SK-N-SH (cell line): ENCODE measurements around the gene JOSD2. TPM values are rescaled to one million over a fixed set of nuclear protein-coding genes. Genes with fewer than 3 reads are reported as not detected.

Source experiments
- CTCF ChIA-PET: fragments of 300-600, 350-600 bp; formaldehyde crosslinking; extraction: SDS; loops from one replicate; lab custom pipeline; 2021; lab: Yijun Ruan, JAX
- POLR2A ChIA-PET: fragments of 350-600 bp; sonication (Branson Sonifier 250); formaldehyde crosslinking; extraction: SDS; loops from one replicate; lab custom pipeline; 2020; ENCODE audit warnings: antibody characterized with exemption, inconsistent platforms; lab: Yijun Ruan, JAX
- DNase-seq: peaks from one replicate; pipeline ENCODE4 v3.0.0; 2012
- H2AFZ ChIP-seq: fragments of 200-600 bp; sonication (generic); 2 replicates; pipeline ENCODE4 v1.8.1; 2016; ENCODE audit warnings: antibody characterized with exemption, mild to moderate bottlenecking, low read depth
- H3F3A ChIP-seq: fragments of 200-600 bp; sonication (generic); replicated peaks from 2 replicates; pipeline ENCODE3; 2016; ENCODE audit warnings: antibody characterized with exemption, mild to moderate bottlenecking; ENCODE audit not compliant: insufficient read depth
- H3K27ac ChIP-seq, 2 experiments: fragments of 200-500 bp in 1 of 2; fragments of 200-600 bp in 1 of 2; sonication (Bioruptor generic) in 1 of 2; sonication (generic), shearing (Covaris generic) in 1 of 2; 2 replicates each; pipeline versions ENCODE4 v1.5.1 to v1.6.1; 2014 to 2016; ENCODE audit warnings: low read depth in 2 of 2, inconsistent platforms in 1 of 2, low read length in 1 of 2, mild to moderate bottlenecking in 1 of 2, mixed read lengths in 1 of 2
- H3K27me3 ChIP-seq: fragments of 200-600 bp; sonication (generic), shearing (Covaris generic); 2 replicates; pipeline ENCODE4 v1.6.1; 2016; ENCODE audit warnings: mixed run types; ENCODE audit not compliant: insufficient read depth
- H3K36me3 ChIP-seq, 2 experiments: fragments of 200-500 bp in 1 of 2; fragments of 200-600 bp in 1 of 2; sonication (Bioruptor generic) in 1 of 2; sonication (generic) in 1 of 2; replicated peaks in 1 of 2; 2 replicates each; pipeline versions ENCODE3 to v1.5.1; 2014 to 2016; ENCODE audit warnings: low read length in 1 of 2, mild to moderate bottlenecking in 1 of 2; ENCODE audit not compliant: insufficient read depth in 2 of 2, control insufficient read depth in 1 of 2
- H3K4me1 ChIP-seq, 2 experiments: fragments of 200-500 bp in 1 of 2; fragments of 200-600 bp in 1 of 2; sonication (Bioruptor generic) in 1 of 2; sonication (generic), shearing (Covaris generic) in 1 of 2; 2 replicates each; pipeline versions ENCODE4 v1.5.1 to v1.6.1; 2014 to 2016; ENCODE audit warnings: low read depth in 1 of 2, low read length in 1 of 2, mixed run types in 1 of 2; ENCODE audit not compliant: insufficient read depth in 2 of 2, control insufficient read depth in 1 of 2
- H3K4me2 ChIP-seq: fragments of 200-600 bp; sonication (generic), shearing (Covaris generic); 2 replicates; pipeline ENCODE4 v1.6.1; 2017; ENCODE audit warnings: mixed run types
- H3K4me3 ChIP-seq, 2 experiments: fragments of 200-500 bp in 1 of 2; fragments of 200-600 bp in 1 of 2; sonication (Bioruptor generic) in 1 of 2; sonication (generic), shearing (Covaris generic) in 1 of 2; 2 replicates each; pipeline versions ENCODE4 v1.5.1 to v1.8.1; 2014 to 2016; ENCODE audit warnings: low read depth in 2 of 2, inconsistent platforms in 1 of 2, low read length in 1 of 2, mild to moderate bottlenecking in 1 of 2, mixed read lengths in 1 of 2, moderate library complexity in 1 of 2
- H3K79me2 ChIP-seq: fragments of 200-600 bp; sonication (generic); 2 replicates; pipeline ENCODE4 v1.8.1; 2017; ENCODE audit warnings: mild to moderate bottlenecking; ENCODE audit not compliant: insufficient read depth
- H3K9ac ChIP-seq: fragments of 200-600 bp; sonication (generic); 2 replicates; pipeline ENCODE4 v1.6.1; 2017; ENCODE audit warnings: mixed run types
- H3K9me2 ChIP-seq: fragments of 200-600 bp; sonication (generic); 2 replicates; pipeline ENCODE4 v1.6.1; 2017; ENCODE audit warnings: mixed run types
- H3K9me3 ChIP-seq: fragments of 200-600 bp; sonication (generic); 2 replicates; pipeline ENCODE4 v1.6.1; 2017; ENCODE audit warnings: mixed run types, mild to moderate bottlenecking, moderate library complexity
- H4K20me1 ChIP-seq: fragments of 200-600 bp; sonication (generic); 2 replicates; pipeline ENCODE4 v1.6.1; 2017; ENCODE audit warnings: mild to moderate bottlenecking, mixed run types; ENCODE audit not compliant: insufficient read depth
- ELF1 ChIP-seq: IDR thresholded peaks from 2 replicates; pipeline ENCODE4 v1.4.0; 2012
- EZH2phosphoT487 ChIP-seq: fragments of 200-600 bp; sonication (generic); IDR thresholded peaks from 2 replicates; pipeline ENCODE4 v1.6.1; 2017; ENCODE audit warnings: low read depth, mixed run types, mild to moderate bottlenecking, antibody characterized with exemption, moderate library complexity, borderline replicate concordance
- GABPA ChIP-seq: IDR thresholded peaks from 2 replicates; pipeline ENCODE4 v1.4.0; 2012; ENCODE audit warnings: low read depth, mild to moderate bottlenecking
- MEF2A ChIP-seq: IDR thresholded peaks from 2 replicates; pipeline ENCODE4 v1.4.0; 2012; ENCODE audit warnings: low read depth, borderline replicate concordance
- MXI1 ChIP-seq: IDR thresholded peaks from 2 replicates; pipeline ENCODE4 v1.6.1; 2012; ENCODE audit warnings: mild to moderate bottlenecking, low read depth, low read length, improper control_type of control experiment
- POLR2AphosphoS5 ChIP-seq: IDR thresholded peaks from 2 replicates; pipeline ENCODE4 v1.6.1; 2012; ENCODE audit warnings: low read depth, low read length
- SIN3A ChIP-seq: IDR thresholded peaks from 2 replicates; pipeline ENCODE4 v1.6.1; 2012; ENCODE audit warnings: low read depth, mild to moderate bottlenecking, low read length, moderate library complexity, borderline replicate concordance
- TCF12 ChIP-seq: IDR thresholded peaks from 2 replicates; pipeline ENCODE4 v1.4.0; 2012
- TEAD4 ChIP-seq: IDR thresholded peaks from 2 replicates; pipeline ENCODE4 v1.4.0; 2012; ENCODE audit warnings: mild to moderate bottlenecking, borderline replicate concordance; ENCODE audit not compliant: insufficient read depth
- USF1 ChIP-seq: IDR thresholded peaks from 2 replicates; pipeline ENCODE4 v1.4.0; 2012; ENCODE audit warnings: low read depth, borderline replicate concordance
- YY1 ChIP-seq: IDR thresholded peaks from 2 replicates; pipeline ENCODE4 v1.4.0; 2012; ENCODE audit warnings: low read depth, mild to moderate bottlenecking
- WGBS: methylation state at CpG from one replicate; pipeline ENCODE4 v1.1.6; 2017; ENCODE audit warnings: low lambda C conversion rate; 5-methylcytosine and 5-hydroxymethylcytosine counted together
- polyA plus RNA-seq, 3 experiments: library from polyadenylated mRNA; depleted of rRNA; stranded (reverse); fragments of >200 nt; gene quantifications; 2 replicates each; pipeline ENCODE4 v1.2.3, GENCODE V29; 2012
- TF ChIP-seq, protein P1 (sequence below): IDR thresholded peaks from 2 replicates; pipeline ENCODE4 v1.4.0; 2012; ENCODE audit warnings: low read depth
- TF ChIP-seq, protein P2 (sequence below): fragments of 150-350 bp; IDR thresholded peaks from 2 replicates; pipeline ENCODE4 v1.6.1; 2017; ENCODE audit warnings: antibody characterized with exemption, low read length, low read depth, borderline replicate concordance
- TF ChIP-seq, protein P3 (sequence below): fragments of 200-600 bp; sonication (generic); IDR thresholded peaks from 2 replicates; pipeline ENCODE4 v1.6.1; 2017; ENCODE audit warnings: antibody characterized with exemption, mild to moderate bottlenecking, moderate library complexity

JOSD2 gene
- polyA plus RNA-seq, 1 of the 3 experiments (the other 2 are of a cell fraction): 81.2 TPM

DNA sequence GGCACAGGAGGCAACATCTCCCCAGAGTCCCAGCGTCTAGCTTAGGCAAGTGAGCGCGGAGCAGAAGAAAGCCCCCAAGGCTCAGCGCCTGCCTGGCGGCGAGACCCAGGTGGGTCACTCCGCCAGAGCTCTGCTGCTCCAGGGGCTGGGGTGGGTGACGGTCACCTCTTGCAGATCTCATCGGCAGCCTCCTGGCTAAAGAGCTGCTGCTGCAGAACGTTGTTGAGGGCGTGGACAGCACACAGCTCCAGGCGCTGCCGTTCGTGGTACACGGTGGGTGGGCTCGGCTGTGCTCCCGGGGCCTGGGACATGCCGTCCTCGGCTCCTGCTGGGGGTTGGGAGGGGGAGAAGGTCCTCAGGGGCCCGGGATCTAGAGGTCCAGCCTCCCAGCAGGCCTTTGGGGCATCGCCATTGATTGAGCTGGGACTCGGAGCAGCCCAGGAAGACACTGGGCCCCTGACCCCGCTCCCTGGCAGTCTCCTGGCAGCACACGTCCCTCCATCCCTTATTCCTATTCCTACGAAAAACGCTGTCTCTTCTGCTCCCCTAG is 795 bp downstream of the JOSD2 start (continued):
- no peak for TF ChIP-seq SIN3A

GRCh38 chr19:50509366-50509765 is 1.6 kb downstream of the JOSD2 start:
- Histone ChIP-seq H3K4me2 (no peak overlapping the region), H2AFZ (no peak overlapping the region), H3K9ac (no peak overlapping the region), H3K27me3 (no peaks in the 10 kb centered on the region), H3F3A (no peaks in the 10 kb centered on the region), H3K9me3 (no peaks in the 10 kb centered on the region), H3K4me3 (no peak overlapping the region), H3K4me1 (peaks cover 0 to 30% of the 10 kb centered on the region in 2 experiments; a peak in 1 of 4 replicates), H3K79me2 (peaks cover 14% of the 10 kb centered on the region; the same call in 1 of the 2 replicates), H3K27ac (no peak overlapping the region), H3K36me3 (no peaks in the 10 kb centered on the region), H4K20me1 (no peaks in the 10 kb centered on the region), H3K9me2 (no peaks in the 10 kb centered on the region)
- WGBS: 86% methylated on average over 11 of the region's 11 CpGs
- ChIA-PET CTCF (interaction anchor here (0.8 to 6.1 kb wide), 4 partner anchors 9 to 181 kb away, joined by 3 to 54 read pairs (median 7); partner anchors contain the start of gene KCNC3), POLR2A (interaction anchor here (1.0 kb wide), 1 partner anchor 18 kb away, joined by 4 read pairs; no protein-coding TSS in a partner anchor)
- TF ChIP-seq ELF1 (no peak), GABPA (no peak), TCF12 (no peak), YY1 (no peak), MXI1 (no peak), POLR2AphosphoS5 (no peak), EZH2phosphoT487 (no peak), TEAD4 (no peak), USF1 (no peak), MEF2A (no peak)
- TF ChIP-seq, protein P1, sequence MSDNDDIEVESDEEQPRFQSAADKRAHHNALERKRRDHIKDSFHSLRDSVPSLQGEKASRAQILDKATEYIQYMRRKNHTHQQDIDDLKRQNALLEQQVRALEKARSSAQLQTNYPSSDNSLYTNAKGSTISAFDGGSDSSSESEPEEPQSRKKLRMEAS: no peak
- TF ChIP-seq, protein P2, sequence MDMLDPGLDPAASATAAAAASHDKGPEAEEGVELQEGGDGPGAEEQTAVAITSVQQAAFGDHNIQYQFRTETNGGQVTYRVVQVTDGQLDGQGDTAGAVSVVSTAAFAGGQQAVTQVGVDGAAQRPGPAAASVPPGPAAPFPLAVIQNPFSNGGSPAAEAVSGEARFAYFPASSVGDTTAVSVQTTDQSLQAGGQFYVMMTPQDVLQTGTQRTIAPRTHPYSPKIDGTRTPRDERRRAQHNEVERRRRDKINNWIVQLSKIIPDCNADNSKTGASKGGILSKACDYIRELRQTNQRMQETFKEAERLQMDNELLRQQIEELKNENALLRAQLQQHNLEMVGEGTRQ: no peak
- TF ChIP-seq, protein P3, sequence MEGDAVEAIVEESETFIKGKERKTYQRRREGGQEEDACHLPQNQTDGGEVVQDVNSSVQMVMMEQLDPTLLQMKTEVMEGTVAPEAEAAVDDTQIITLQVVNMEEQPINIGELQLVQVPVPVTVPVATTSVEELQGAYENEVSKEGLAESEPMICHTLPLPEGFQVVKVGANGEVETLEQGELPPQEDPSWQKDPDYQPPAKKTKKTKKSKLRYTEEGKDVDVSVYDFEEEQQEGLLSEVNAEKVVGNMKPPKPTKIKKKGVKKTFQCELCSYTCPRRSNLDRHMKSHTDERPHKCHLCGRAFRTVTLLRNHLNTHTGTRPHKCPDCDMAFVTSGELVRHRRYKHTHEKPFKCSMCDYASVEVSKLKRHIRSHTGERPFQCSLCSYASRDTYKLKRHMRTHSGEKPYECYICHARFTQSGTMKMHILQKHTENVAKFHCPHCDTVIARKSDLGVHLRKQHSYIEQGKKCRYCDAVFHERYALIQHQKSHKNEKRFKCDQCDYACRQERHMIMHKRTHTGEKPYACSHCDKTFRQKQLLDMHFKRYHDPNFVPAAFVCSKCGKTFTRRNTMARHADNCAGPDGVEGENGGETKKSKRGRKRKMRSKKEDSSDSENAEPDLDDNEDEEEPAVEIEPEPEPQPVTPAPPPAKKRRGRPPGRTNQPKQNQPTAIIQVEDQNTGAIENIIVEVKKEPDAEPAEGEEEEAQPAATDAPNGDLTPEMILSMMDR: no peak
- DNase-seq: no peak
